ENCODE results near the gene SLC6A2.

Gene SLC6A2

GRCh38 chr16:55647343-55647742 lies 8.4 kb upstream of the SLC6A2 start:
- DNase-seq (ENCODE audit: low read depth in 2 of 2), result no peak

- DNase-seq (ENCODE audit: low read depth in 2 of 2), result no peak
Observed at GRCh38 chr16:55647798-55648197, 8.0 kb upstream of the SLC6A2 start.

GRCh38 chr16:55651841-55652824 lies 3.7 kb upstream of the SLC6A2 start:
- DNase-seq (ENCODE audit: low read depth in 2 of 2), result no peak

DNA sequence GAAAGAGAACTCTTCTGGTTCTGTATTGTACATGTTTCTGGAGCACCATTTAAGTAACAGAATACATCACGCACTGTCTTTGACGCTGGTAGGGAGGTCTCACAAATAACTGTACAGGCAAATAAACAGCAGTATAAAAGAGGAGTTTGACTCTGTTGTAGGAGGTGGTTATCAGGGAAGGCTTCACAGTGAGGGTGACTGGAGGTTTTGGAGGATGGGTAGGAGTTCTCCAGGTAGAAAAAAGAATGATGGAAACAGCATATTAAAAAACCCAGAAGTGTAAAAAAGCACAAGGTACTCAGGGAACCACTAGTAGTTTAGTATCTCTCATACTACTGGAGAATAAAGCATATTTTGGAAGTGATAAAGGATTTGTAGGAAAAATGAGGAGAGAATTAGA lies 2.7 kb upstream of the SLC6A2 start:
- DNase-seq (ENCODE audit: low read depth in 2 of 2), result no peak

DNA sequence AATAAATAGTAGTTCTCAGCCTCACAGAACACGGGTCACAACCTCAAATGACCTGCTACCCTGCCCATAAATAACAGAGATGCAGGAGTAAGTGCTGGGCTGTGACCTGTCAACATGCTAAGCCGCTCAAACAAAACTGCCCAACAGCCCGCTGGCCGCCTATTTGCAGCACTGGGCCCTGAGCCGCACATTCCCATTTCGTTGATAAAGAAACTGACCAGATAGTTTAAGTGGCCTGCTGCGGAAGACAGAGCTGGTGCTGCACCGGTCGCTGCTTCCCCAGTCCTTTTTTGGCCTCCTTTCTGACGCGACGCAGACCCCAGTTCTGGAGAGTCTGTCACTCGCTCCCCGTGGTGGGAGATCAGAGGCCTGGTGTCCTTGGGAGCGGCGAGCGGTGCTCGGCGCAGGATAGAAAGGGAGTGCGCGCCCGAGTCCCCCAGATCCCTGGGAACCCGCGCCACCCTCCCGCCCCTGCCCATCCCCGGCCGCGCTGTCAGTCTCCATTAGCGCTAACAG lies 349 bp upstream of the SLC6A2 start:
- DNase-seq (ENCODE audit: low read depth in 2 of 2), result no peak

DNA sequence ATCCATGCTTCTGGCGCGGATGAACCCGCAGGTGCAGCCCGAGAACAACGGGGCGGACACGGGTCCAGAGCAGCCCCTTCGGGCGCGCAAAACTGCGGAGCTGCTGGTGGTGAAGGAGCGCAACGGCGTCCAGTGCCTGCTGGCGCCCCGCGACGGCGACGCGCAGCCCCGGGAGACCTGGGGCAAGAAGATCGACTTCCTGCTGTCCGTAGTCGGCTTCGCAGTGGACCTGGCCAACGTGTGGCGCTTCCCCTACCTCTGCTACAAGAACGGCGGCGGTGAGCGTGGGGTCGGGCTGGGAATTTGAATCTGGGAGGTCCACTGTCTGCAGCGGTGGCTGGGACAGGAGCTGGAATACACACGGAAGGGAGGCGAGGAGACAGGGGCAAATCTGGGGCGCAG lies 904 bp downstream of the SLC6A2 start:
- no peak for DNase-seq (ENCODE audit: low read depth in 2 of 2)

DNA sequence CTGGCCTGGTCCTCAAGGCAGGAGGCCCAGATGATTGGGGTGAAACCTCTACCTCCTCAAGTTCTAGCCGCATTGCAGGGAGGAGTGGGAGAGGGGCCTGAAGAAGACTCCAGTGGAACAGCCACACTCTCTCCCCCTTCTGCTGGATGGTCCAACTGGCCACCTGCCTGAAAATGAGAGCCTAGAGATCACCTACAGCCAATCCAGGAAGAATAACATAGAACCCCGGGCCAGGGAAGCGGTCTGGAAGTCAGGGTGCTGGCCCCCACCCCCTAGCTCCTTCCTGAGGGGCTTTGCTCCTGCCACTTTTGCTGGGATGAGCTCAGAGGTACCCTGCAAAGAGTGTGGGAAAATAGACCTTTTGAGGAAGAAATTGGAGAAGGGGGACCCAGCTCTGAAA lies 1.8 kb downstream of the SLC6A2 start:
- DNase-seq (ENCODE audit: low read depth in 2 of 2), result no peak

- no peak for DNase-seq (ENCODE audit: low read depth in 2 of 2)
Observed at GRCh38 chr16:55658898-55659420, 3.2 kb downstream of the SLC6A2 start.

DNA sequence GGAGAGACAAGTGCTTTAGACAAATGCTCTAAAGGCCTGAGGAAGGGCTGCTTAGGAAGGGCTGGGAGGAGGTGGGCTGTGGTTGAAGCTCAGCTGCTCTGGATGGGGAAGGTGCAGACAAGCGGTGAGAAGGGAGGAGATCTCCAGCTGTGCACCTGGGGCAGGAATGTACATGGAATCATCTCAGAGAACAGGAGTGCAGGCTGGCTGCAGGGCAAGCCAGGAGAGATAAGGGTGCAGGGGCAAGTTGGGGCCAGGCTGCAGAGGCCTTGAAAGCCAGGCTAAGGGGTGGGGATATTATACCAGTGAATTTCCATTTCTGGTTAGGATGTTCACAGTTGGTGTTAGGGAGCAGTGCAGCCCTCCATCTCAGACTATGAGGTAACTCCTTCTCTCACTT lies 4.2 kb downstream of the SLC6A2 start:
- DNase-seq (ENCODE audit: low read depth in 2 of 2), result no peak

GRCh38 chr16:55660828-55661227 lies 5.0 kb downstream of the SLC6A2 start:
- DNase-seq (ENCODE audit: low read depth in 2 of 2), result no peak

- DNase-seq (ENCODE audit: low read depth in 2 of 2), result no peak
Observed at GRCh38 chr16:55661941-55662643, 6.3 kb downstream of the SLC6A2 start.

DNA sequence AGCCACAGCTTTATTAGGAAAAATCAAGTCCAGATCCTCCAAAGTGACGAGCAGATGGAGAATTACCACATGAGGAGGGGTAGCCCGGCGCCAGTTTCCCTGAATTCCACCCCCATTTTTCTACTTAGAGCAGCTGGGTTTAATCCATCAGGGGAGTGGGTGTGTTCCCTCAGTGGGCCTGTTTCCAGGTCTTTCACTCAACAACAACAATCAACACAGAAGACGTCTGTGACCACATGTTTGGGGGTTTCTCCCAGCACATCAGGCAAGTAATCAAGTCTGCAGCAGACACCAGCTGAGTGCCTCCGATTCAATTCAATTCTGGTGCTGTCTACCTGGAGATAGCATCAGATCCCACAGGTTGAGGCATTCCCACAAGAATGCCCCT lies 6.8 kb downstream of the SLC6A2 start:
- DNase-seq (ENCODE audit: low read depth in 2 of 2), result no peak

DNA sequence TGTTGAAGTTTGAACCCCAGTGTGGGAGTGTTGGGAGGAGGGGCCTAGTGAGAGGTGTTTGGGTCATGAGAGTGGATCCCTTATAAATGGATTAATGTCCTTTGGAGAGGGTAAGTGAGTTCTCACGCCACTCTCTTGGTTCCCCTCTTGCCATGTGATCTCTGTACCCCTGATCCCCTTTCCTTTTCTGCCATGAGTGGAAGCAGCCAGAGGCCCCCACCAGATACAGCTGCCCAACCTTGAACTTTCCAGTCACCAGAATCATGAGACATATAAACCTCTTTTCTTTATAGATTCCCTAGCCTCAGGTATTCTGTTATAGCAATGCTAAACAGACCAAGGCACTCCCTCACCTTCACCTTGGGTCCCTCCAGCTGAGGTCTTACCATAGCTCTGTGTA lies 7.4 kb downstream of the SLC6A2 start:
- no peak for DNase-seq (ENCODE audit: low read depth in 2 of 2)

- no peak for DNase-seq (ENCODE audit: low read depth in 2 of 2)
Observed at GRCh38 chr16:55663765-55664677, 8.2 kb downstream of the SLC6A2 start.

GRCh38 chr16:55664786-55665407 lies 9.1 kb downstream of the SLC6A2 start:
- no peak for DNase-seq (ENCODE audit: low read depth in 2 of 2)

DNA sequence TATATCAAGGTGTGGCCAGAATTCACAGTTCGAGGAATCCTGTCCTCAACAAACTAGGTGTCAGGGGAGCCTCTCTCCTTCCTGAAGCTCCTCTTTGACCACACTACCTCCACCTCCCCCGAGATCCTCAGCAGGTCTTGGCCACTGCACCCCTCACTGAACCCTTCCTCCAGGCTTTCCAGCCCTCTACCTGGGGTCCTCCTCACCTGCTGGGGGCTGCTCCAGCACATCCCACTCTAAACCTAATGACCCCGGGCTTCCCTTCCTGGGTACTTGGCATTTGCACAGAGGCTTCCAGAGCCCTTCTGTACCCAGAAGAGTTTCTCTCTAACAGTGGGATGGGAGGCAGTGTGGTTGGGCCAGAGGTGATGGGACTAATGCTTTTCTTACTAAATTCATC lies 9.7 kb downstream of the SLC6A2 start:
- DNase-seq (ENCODE audit: low read depth in 2 of 2), result no peak

DNA sequence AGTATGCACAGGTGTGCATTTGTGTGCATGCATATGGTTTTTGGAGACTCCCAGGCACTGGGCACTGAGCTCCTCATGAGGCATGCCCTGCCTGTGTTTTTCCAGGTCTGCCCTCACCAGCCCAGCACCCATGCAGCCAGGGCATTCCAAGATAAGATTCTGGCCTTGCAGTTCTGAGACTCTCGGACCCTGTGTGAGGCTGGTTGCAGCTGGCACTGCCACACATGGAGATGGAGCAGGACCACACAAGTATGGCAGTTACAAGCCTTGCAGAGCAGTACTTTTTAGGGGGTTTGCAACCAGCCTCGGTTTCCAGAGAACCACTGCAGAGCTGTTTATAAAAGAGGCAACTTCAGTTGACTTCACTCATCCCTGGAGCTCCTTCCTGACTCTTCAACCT lies 10.2 kb downstream of the SLC6A2 start:
- DNase-seq (ENCODE audit: low read depth in 2 of 2), result no peak

- no peak for DNase-seq (ENCODE audit: low read depth in 2 of 2)
Observed at GRCh38 chr16:55667753-55668152, 12.0 kb downstream of the SLC6A2 start.

DNA sequence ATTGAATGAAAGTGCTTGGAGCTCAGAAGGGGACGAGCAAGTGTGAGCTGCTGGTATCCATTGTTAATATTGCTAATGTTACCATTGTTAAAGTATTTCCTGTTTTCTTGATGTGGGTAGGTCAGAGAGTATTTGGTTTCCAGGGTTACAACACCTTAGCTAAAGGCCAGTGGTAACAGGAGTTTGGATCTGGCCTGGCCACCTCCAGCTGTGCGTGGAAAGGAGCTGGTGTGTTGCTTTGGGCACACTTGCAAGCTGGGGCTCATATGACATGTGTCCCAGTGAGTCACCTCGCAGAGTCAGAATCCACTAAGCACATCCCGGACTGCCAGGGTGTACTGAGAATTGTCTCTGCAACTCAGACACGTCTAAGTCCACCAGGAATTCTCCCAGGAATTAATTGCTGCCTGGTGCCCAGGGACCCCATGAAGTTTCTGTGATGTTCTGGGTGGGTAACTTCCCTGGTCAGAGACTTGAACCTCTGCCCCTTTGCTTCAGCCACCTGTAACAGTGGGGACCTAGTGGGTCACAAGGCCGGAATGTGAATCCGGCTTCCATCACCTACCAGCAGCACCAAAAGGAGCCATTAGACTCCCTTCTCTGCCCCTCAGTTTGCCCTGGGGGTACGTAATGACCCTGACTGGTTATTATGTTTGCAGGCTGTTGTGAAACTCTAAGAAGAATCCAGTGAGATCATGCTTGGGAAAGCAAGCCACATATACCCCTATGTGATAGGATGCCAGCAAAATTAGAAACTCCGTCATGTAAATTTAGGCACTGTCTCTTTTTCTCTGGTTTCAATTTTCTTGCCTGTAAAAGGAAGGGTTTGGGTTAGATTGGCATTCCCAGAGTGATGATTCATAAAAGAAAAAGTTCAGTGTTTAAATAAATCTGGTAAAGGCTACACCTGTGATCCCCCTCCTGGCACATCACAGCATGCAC lies 12.8 kb downstream of the SLC6A2 start:
- no peak for DNase-seq (ENCODE audit: low read depth in 2 of 2)
